OCI-LY1 (cell line): ENCODE measurements around the gene STK11.

Source experiments
- EZH2 ChIP-seq: fragments of 200-600 bp; sonication (generic), shearing (Covaris generic); IDR thresholded peaks from 2 replicates; pipeline ENCODE4 v1.8.0; 2017; ENCODE audit warnings: borderline replicate concordance, mixed run types, mild to moderate bottlenecking, antibody characterized with exemption, low read length, moderate library complexity, mixed read lengths
- TF ChIP-seq, protein P1 (sequence below): fragments of 200-600 bp; sonication (generic), shearing (Covaris generic); IDR thresholded peaks from 2 replicates; pipeline ENCODE4 v1.5.1; 2017; ENCODE audit warnings: mild to moderate bottlenecking, antibody characterized with exemption, low read length, moderate library complexity, mixed read lengths

DNA sequence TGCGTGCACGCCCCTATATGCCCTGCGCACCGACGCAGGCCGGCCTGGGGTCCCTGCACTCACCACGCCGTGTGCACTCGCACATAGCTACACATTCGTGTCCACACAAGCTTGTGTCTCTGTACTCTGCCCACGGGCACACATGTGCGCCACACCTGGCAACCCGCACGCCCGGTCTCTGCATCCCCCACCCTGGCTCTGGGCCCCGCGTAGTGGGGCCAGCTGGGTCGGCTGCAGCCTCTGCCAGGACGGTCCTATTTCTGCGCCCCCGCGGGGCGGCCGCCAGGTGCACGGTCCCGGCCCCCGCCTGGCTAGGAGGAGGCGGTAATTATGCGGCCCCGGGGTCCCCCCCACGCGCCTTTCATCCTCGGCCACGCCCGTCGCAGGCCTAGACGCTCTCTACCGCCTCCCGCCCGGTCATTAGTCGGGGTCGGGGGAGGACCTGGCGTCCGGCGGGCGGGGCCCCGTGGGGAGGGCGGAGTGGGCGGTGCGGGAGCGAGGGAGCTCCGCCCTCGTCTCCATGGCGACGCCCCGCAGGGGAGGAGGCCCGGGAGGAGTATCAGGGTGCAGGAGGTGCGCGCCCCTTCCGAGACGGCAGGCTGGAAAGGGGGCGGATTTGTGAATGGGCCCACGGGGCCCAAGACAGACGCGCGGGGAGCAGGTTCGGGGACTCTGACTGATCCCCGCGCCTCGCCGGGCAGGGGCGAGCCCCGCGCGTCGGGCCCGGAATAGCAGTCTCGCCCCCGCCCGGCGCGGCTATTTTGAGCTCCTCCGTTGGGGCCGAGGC, 60.7 kb downstream of the STK11 start:
- TF ChIP-seq, protein P1, sequence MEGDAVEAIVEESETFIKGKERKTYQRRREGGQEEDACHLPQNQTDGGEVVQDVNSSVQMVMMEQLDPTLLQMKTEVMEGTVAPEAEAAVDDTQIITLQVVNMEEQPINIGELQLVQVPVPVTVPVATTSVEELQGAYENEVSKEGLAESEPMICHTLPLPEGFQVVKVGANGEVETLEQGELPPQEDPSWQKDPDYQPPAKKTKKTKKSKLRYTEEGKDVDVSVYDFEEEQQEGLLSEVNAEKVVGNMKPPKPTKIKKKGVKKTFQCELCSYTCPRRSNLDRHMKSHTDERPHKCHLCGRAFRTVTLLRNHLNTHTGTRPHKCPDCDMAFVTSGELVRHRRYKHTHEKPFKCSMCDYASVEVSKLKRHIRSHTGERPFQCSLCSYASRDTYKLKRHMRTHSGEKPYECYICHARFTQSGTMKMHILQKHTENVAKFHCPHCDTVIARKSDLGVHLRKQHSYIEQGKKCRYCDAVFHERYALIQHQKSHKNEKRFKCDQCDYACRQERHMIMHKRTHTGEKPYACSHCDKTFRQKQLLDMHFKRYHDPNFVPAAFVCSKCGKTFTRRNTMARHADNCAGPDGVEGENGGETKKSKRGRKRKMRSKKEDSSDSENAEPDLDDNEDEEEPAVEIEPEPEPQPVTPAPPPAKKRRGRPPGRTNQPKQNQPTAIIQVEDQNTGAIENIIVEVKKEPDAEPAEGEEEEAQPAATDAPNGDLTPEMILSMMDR, result no peak
- no peak for TF ChIP-seq EZH2
